GM12872 (cell line): ENCODE data around the gene PDZRN3.

Experiments used
- CTCF ChIP-seq: IDR thresholded peaks from 3 replicates; pipeline ENCODE4 v1.5.1; 2011; ENCODE audit warnings: low read depth, mild to moderate bottlenecking, low read length, moderate library complexity; ENCODE audit not compliant: insufficient read depth

The PDZRN3 gene

GRCh38 chr3:73535931-73536330, 88.8 kb downstream of the PDZRN3 start:
- TF ChIP-seq CTCF: no peak

GRCh38 chr3:73535137-73535536, 89.6 kb downstream of the PDZRN3 start:
- no peak for TF ChIP-seq CTCF

GRCh38 chr3:73530022-73530396, 94.7 kb downstream of the PDZRN3 start:
- no peak for TF ChIP-seq CTCF

GRCh38 chr3:73529308-73530021, 95.3 kb downstream of the PDZRN3 start:
- TF ChIP-seq CTCF: no peak

GRCh38 chr3:73525591-73525990, 99.2 kb downstream of the PDZRN3 start:
- no peak for TF ChIP-seq CTCF

- TF ChIP-seq CTCF: no peak
Observed at GRCh38 chr3:73523661-73524060, 101.1 kb downstream of the PDZRN3 start.

GRCh38 chr3:73521734-73522336, 102.9 kb downstream of the PDZRN3 start:
- TF ChIP-seq CTCF: no peak
